ENCODE data around the gene SORL1. TPM values are rescaled to one million over a fixed set of nuclear protein-coding genes. Genes with fewer than 3 reads are reported as not detected.
A peak's percentile ranks its signal among the peaks of the same experiment; 100 is the strongest.

The SORL1 gene
- total RNA-seq, 2 donors from 2014 or later: 26.8 to 45.5 TPM

GRCh38 chr11:121538054-121538453, 85.9 kb downstream of the SORL1 start:
- H3K36me3 Mint-ChIP-seq: no peaks in the 10 kb centered on the region
- peak overlapping the region; percentile 42 for H3K4me3 Mint-ChIP-seq

GRCh38 chr11:121539000-121539399, 86.9 kb downstream of the SORL1 start:
- H3K36me3 Mint-ChIP-seq: no peaks in the 10 kb centered on the region
- peak overlapping the region in 1 of 2 donors; percentile 86 for H3K27ac Mint-ChIP-seq
- DNase-seq (ENCODE audit: low spot score): no peak
- no peak for ATAC-seq
- H3K27me3 Mint-ChIP-seq: no peaks in the 10 kb centered on the region
- H3K4me3 Mint-ChIP-seq: peak overlapping the region; percentile 44
- H3K4me1 Mint-ChIP-seq (ENCODE audit: low read depth in 2 of 2): peaks cover 25 to 26% of the 10 kb centered on the region in 2 donors
- no peaks in the 10 kb centered on the region for H3K9me3 Mint-ChIP-seq

More at GRCh38 chr11:121538054-121538453, 85.9 kb downstream of the SORL1 start:
- peak overlapping the region in 1 of 2 donors; percentile 50 for H3K27ac Mint-ChIP-seq
- H3K4me1 Mint-ChIP-seq (ENCODE audit: low read depth in 2 of 2): peaks cover 28 to 31% of the 10 kb centered on the region in 2 donors
- DNase-seq (ENCODE audit: low spot score) (no peak), ATAC-seq (peak in 1 of 2 donors; percentile 77)
- H3K27me3 Mint-ChIP-seq: no peaks in the 10 kb centered on the region
- no peaks in the 10 kb centered on the region for H3K9me3 Mint-ChIP-seq

- Mint-ChIP-seq H3K27me3 (no peaks in the 10 kb centered on the region), H3K4me3 (peak overlapping the region; percentile 30), H3K27ac (peak overlapping the region; percentile 32 to 86), H3K4me1 (ENCODE audit: low read depth in 2 of 2) (peaks cover 33 to 42% of the 10 kb centered on the region in 2 donors), H3K9me3 (no peaks in the 10 kb centered on the region), H3K36me3 (peaks cover 5% of the 10 kb centered on the region)
- no peak for ATAC-seq
- DNase-seq (ENCODE audit: low spot score): no peak
Observed at GRCh38 chr11:121540627-121541026, 88.5 kb downstream of the SORL1 start.

- peaks cover 35 to 42% of the 10 kb centered on the region in 2 donors for H3K4me1 Mint-ChIP-seq (ENCODE audit: low read depth in 2 of 2)
- H3K27ac Mint-ChIP-seq: peak overlapping the region; percentile 43 to 62
- no peak for ATAC-seq
- H3K27me3 Mint-ChIP-seq: no peaks in the 10 kb centered on the region
- H3K4me3 Mint-ChIP-seq: no peak overlapping the region
- no peak for DNase-seq (ENCODE audit: low spot score)
- H3K9me3 Mint-ChIP-seq: no peaks in the 10 kb centered on the region
- peaks cover 16% of the 10 kb centered on the region for H3K36me3 Mint-ChIP-seq
Observed at GRCh38 chr11:121543836-121544380, 91.8 kb downstream of the SORL1 start.

GRCh38 chr11:121544956-121545355, 92.8 kb downstream of the SORL1 start:
- Mint-ChIP-seq H3K9me3 (no peaks in the 10 kb centered on the region), H3K4me3 (peak overlapping the region; percentile 1), H3K27me3 (no peaks in the 10 kb centered on the region), H3K36me3 (peaks cover 16% of the 10 kb centered on the region), H3K27ac (peak overlapping the region; percentile 12 to 43), H3K4me1 (ENCODE audit: low read depth in 2 of 2) (peaks cover 32 to 36% of the 10 kb centered on the region in 2 donors)
- no peak for DNase-seq (ENCODE audit: low spot score)
- ATAC-seq: peak; percentile 67 to 88

GRCh38 chr11:121547574-121547973, 95.5 kb downstream of the SORL1 start:
- no peak overlapping the region for H3K4me3 Mint-ChIP-seq
- no peaks in the 10 kb centered on the region for H3K27me3 Mint-ChIP-seq
- ATAC-seq (no peak), DNase-seq (ENCODE audit: low spot score) (no peak)
- peaks cover 22% of the 10 kb centered on the region for H3K36me3 Mint-ChIP-seq
- H3K4me1 Mint-ChIP-seq (ENCODE audit: low read depth in 2 of 2): peaks cover 40 to 42% of the 10 kb centered on the region in 2 donors
- H3K27ac Mint-ChIP-seq: peak overlapping the region in 1 of 2 donors; percentile 30
- no peaks in the 10 kb centered on the region for H3K9me3 Mint-ChIP-seq

- Mint-ChIP-seq H3K4me1 (ENCODE audit: low read depth in 2 of 2) (peaks cover 24 to 25% of the 10 kb centered on the region in 2 donors), H3K36me3 (peaks cover 24% of the 10 kb centered on the region), H3K4me3 (no peak overlapping the region), H3K9me3 (no peaks in the 10 kb centered on the region), H3K27me3 (no peaks in the 10 kb centered on the region), H3K27ac (peak overlapping the region; percentile 48 to 55)
- DNase-seq (ENCODE audit: low spot score) (no peak), ATAC-seq (no peak)
Observed at GRCh38 chr11:121550247-121551030, 98.3 kb downstream of the SORL1 start.

GRCh38 chr11:121551463-121551862, 99.3 kb downstream of the SORL1 start:
- no peaks in the 10 kb centered on the region for H3K9me3 Mint-ChIP-seq
- ATAC-seq (peak; percentile 69 to 71), DNase-seq (ENCODE audit: low spot score) (no peak)
- H3K27ac Mint-ChIP-seq: peak overlapping the region; percentile 53 to 91
- H3K4me3 Mint-ChIP-seq: peak overlapping the region; percentile 49
- H3K4me1 Mint-ChIP-seq (ENCODE audit: low read depth in 2 of 2): peaks cover 22 to 24% of the 10 kb centered on the region in 2 donors
- H3K27me3 Mint-ChIP-seq: no peaks in the 10 kb centered on the region
- H3K36me3 Mint-ChIP-seq: peaks cover 20% of the 10 kb centered on the region

- Mint-ChIP-seq H3K4me3 (no peak overlapping the region), H3K27ac (peak overlapping the region; percentile 53 to 91), H3K36me3 (peaks cover 23% of the 10 kb centered on the region), H3K4me1 (ENCODE audit: low read depth in 2 of 2) (peaks cover 29 to 31% of the 10 kb centered on the region in 2 donors), H3K27me3 (no peaks in the 10 kb centered on the region), H3K9me3 (no peaks in the 10 kb centered on the region)
- ATAC-seq (no peak), DNase-seq (ENCODE audit: low spot score) (no peak)
Observed at GRCh38 chr11:121552154-121552553, 100.0 kb downstream of the SORL1 start.

GRCh38 chr11:121552644-121553043, 100.5 kb downstream of the SORL1 start:
- H3K27ac Mint-ChIP-seq: no peak overlapping the region
- H3K36me3 Mint-ChIP-seq: peaks cover 20% of the 10 kb centered on the region
- H3K27me3 Mint-ChIP-seq: no peaks in the 10 kb centered on the region
- DNase-seq (ENCODE audit: low spot score) (no peak), ATAC-seq (no peak)
- no peak overlapping the region for H3K4me3 Mint-ChIP-seq
- H3K4me1 Mint-ChIP-seq (ENCODE audit: low read depth in 2 of 2): peaks cover 33 to 34% of the 10 kb centered on the region in 2 donors
- H3K9me3 Mint-ChIP-seq: no peaks in the 10 kb centered on the region

GRCh38 chr11:121553389-121553788, 101.3 kb downstream of the SORL1 start:
- peaks cover 18% of the 10 kb centered on the region for H3K36me3 Mint-ChIP-seq
- ATAC-seq: no peak
- peaks cover 31 to 36% of the 10 kb centered on the region in 2 donors for H3K4me1 Mint-ChIP-seq (ENCODE audit: low read depth in 2 of 2)
- DNase-seq (ENCODE audit: low spot score): no peak
- no peak overlapping the region for H3K4me3 Mint-ChIP-seq
- H3K9me3 Mint-ChIP-seq: no peaks in the 10 kb centered on the region
- H3K27me3 Mint-ChIP-seq: no peaks in the 10 kb centered on the region
- no peak overlapping the region for H3K27ac Mint-ChIP-seq

GRCh38 chr11:121553806-121554205, 101.7 kb downstream of the SORL1 start:
- DNase-seq (ENCODE audit: low spot score) (no peak), ATAC-seq (no peak)
- Mint-ChIP-seq H3K9me3 (no peaks in the 10 kb centered on the region), H3K4me3 (no peak overlapping the region), H3K4me1 (ENCODE audit: low read depth in 2 of 2) (peaks cover 31 to 36% of the 10 kb centered on the region in 2 donors), H3K27ac (peak overlapping the region in 1 of 2 donors; percentile 25), H3K27me3 (no peaks in the 10 kb centered on the region), H3K36me3 (peaks cover 18% of the 10 kb centered on the region)

- Mint-ChIP-seq H3K36me3 (peaks cover 23% of the 10 kb centered on the region), H3K9me3 (no peaks in the 10 kb centered on the region), H3K27me3 (no peaks in the 10 kb centered on the region), H3K27ac (peak overlapping the region in 1 of 2 donors; percentile 25), H3K4me1 (ENCODE audit: low read depth in 2 of 2) (peaks cover 31 to 36% of the 10 kb centered on the region in 2 donors), H3K4me3 (no peak overlapping the region)
- ATAC-seq: no peak
- no peak for DNase-seq (ENCODE audit: low spot score)
Observed at GRCh38 chr11:121554552-121554951, 102.4 kb downstream of the SORL1 start.

GRCh38 chr11:121555121-121555520, 103.0 kb downstream of the SORL1 start:
- ATAC-seq (no peak), DNase-seq (ENCODE audit: low spot score) (no peak)
- H3K27ac Mint-ChIP-seq: no peak overlapping the region
- H3K9me3 Mint-ChIP-seq: no peaks in the 10 kb centered on the region
- H3K36me3 Mint-ChIP-seq: peaks cover 23% of the 10 kb centered on the region
- H3K4me1 Mint-ChIP-seq (ENCODE audit: low read depth in 2 of 2): peaks cover 31 to 35% of the 10 kb centered on the region in 2 donors
- H3K4me3 Mint-ChIP-seq: no peak overlapping the region
- no peaks in the 10 kb centered on the region for H3K27me3 Mint-ChIP-seq

Data from natural killer cell treated with Interleukin-12 subunit alpha and Interleukin-12 subunit beta and Interleukin-15 and Interleukin-18, amount 100 ng/mL, for 72 hours (primary cell).